Vagina (tissue), 2 donors: ENCODE measurements around the gene CEMIP. TPM values are rescaled to one million over a fixed set of nuclear protein-coding genes. Genes with fewer than 3 reads are reported as not detected.

Experiments used
- DNase-seq, 2 donors: peaks; one replicate each; pipeline ENCODE4 v3.0.0-alpha.2; 2017; ENCODE audit errors: extremely low spot score in 2 of 2
- H3K27ac ChIP-seq: fragments of 200-600 bp; sonication (generic); one replicate; pipeline ENCODE4 v1.5.1; 2019
- H3K27me3 ChIP-seq: fragments of 200-600 bp; sonication (generic); one replicate; pipeline ENCODE4 v1.5.1; 2019
- H3K36me3 ChIP-seq, 2 donors: fragments of 200-600 bp; sonication (generic); one replicate each; pipeline ENCODE4 v1.5.1; 2017 to 2019
- H3K4me1 ChIP-seq: fragments of 200-600 bp; sonication (generic); one replicate; pipeline ENCODE4 v1.5.1; 2019
- H3K4me3 ChIP-seq, 2 donors: fragments of 200-600 bp; sonication (generic); 1 replicate in 1 of 2; 2 replicates in 1 of 2; pipeline ENCODE4 v1.5.1; 2016 to 2019
- H3K9me3 ChIP-seq: fragments of 200-600 bp; sonication (generic); one replicate; pipeline ENCODE4 v1.5.1; 2019
- POLR2A ChIP-seq, 2 donors: fragments of 450-650 bp; IDR thresholded peaks; one replicate each; pipeline ENCODE4 v1.6.1; 2017; ENCODE audit warnings: antibody characterized with exemption in 2 of 2, mild to moderate bottlenecking in 2 of 2, moderate library complexity in 2 of 2
- POLR2AphosphoS5 ChIP-seq, 2 donors: sonication (generic); formaldehyde crosslinking; IDR thresholded peaks; one replicate each; pipeline ENCODE4 v1.9.0; 2017; ENCODE audit warnings: antibody characterized with exemption in 2 of 2, mild to moderate bottlenecking in 2 of 2, low read depth in 1 of 2; ENCODE audit not compliant: insufficient read depth in 1 of 2
- intact Hi-C: fragments of 100-400 bp; cut with DNase I; formaldehyde crosslinking; loops from one replicate; pipeline ENCODE4 v1.15.1; 2023
- total RNA-seq: library from RNA; depleted of rRNA; stranded (reverse); fragments of >200 nt; gene quantifications from one replicate; pipeline ENCODE4 v1.2.3, GENCODE V29; 2016
- TF ChIP-seq, protein P1 (sequence below), 3 experiments: fragments of 450-650 bp in 2 of 3; fragments of 200-600 bp in 1 of 3; sonication (generic) in 1 of 3; IDR thresholded peaks; one replicate each; pipeline ENCODE4 v1.5.1; 2017 to 2019; ENCODE audit warnings: antibody characterized with exemption in 3 of 3, mild to moderate bottlenecking in 2 of 3, moderate library complexity in 2 of 3

CEMIP gene
- total RNA-seq, 1 donor from 2014 or later = 0.74 TPM

DNA sequence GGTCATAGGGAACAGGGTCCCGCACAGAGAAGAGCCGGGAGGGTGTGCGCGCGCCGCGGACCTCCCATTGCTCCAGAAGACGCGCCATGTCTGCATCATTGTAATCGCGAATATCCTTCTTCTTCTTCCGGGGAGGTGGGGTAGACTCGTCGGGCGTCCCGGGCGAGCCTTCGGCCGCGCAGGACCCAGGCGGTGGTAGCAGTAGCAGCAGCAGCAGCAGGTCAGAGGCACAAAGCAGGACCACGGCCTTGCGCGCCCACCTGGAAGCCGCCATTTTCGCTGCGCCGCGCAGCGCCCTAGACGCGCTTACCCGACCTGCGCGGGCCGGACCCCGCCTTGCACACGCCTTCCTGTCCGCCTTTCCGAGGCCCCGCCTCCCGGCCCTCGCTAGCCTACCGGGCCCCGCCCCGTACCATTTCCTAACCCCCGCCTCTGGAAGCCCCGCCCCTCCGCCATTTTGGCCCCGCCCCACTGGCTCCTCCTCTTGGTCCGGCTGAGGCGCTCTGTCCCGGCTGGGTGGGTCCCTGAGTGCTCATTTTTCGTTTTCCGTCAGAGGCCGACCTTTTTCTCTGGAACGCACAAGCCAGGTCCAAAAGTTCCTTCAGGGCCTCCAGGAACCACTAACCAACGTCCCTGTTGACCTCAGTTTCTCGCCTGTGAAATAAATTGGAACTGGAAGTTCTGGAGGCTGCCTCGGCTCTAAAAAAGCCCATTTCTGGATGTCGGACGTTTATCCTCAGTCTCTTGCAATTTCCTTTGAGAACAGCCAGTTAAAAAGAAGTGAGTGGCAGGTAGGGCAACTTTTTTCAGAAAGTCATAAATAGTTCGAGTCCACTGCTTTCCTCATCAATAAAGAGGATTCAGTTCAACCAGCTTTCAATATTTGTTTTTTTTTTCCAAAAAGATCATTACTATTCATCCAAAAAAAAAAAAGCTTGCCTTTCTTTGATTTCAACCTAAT lies 210.6 kb downstream of the CEMIP start, which contains the start of gene MESD:
Gene MESD, minus strand, starts transcription at position 302 of the 961 bp plus-strand sequence. Its CDS starts 28 bp downstream, at position 274.
- TF ChIP-seq, protein P1, sequence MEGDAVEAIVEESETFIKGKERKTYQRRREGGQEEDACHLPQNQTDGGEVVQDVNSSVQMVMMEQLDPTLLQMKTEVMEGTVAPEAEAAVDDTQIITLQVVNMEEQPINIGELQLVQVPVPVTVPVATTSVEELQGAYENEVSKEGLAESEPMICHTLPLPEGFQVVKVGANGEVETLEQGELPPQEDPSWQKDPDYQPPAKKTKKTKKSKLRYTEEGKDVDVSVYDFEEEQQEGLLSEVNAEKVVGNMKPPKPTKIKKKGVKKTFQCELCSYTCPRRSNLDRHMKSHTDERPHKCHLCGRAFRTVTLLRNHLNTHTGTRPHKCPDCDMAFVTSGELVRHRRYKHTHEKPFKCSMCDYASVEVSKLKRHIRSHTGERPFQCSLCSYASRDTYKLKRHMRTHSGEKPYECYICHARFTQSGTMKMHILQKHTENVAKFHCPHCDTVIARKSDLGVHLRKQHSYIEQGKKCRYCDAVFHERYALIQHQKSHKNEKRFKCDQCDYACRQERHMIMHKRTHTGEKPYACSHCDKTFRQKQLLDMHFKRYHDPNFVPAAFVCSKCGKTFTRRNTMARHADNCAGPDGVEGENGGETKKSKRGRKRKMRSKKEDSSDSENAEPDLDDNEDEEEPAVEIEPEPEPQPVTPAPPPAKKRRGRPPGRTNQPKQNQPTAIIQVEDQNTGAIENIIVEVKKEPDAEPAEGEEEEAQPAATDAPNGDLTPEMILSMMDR (IDR thresholded peaks at IDR 0.05) = no peak
- TF ChIP-seq POLR2A (IDR thresholded peaks at IDR 0.05) (peak in 1 of 2 donors; percentile 76), POLR2AphosphoS5 (IDR thresholded peaks at IDR 0.05; ENCODE audit: insufficient read depth in 1 of 2, low read depth in 1 of 2) (peak; percentile 46 to 98)
- DNase-seq = peak in 1 of 2 donors; percentile 96
- H3K9me3 ChIP-seq = no peaks in the 10 kb centered on the region
- H3K27me3 ChIP-seq = no peaks in the 10 kb centered on the region
- peak within 1 kb of the TSS; percentile 92 for H3K27ac ChIP-seq
- peaks cover 59% of the 10 kb centered on the region for H3K4me1 ChIP-seq
- H3K4me3 ChIP-seq = peak within 1 kb of the TSS; percentile 81 to 92
- H3K36me3 ChIP-seq = no peaks in the 10 kb centered on the region
- intact Hi-C loops = no loop called here

DNA sequence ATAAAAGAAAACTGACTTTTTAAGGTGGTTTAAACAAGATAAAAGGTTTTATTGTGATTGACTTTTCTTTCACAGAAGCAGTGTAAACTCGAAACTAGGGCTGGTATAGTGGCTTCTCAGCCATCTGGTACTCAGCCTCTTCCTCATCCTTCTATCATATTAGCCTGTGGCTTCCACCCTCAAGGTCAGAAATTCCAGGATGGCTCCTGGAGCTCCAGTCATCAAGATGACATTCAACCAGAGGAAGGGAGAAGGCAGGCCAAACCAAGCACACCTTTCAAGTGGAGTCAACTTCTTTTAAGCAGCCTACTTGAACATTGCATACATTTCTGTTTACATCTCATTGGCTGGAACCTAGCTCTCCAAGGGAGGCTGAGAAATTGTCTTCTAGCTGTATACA lies 211.8 kb downstream of the CEMIP start:
- intact Hi-C loops = no loop called here
- no peaks in the 10 kb centered on the region for H3K27me3 ChIP-seq
- H3K36me3 ChIP-seq = no peaks in the 10 kb centered on the region
- H3K9me3 ChIP-seq = no peaks in the 10 kb centered on the region
- H3K4me3 ChIP-seq = no peak overlapping the region
- DNase-seq = no peak
- TF ChIP-seq POLR2A (IDR thresholded peaks at IDR 0.05) (no peak), POLR2AphosphoS5 (IDR thresholded peaks at IDR 0.05; ENCODE audit: insufficient read depth in 1 of 2, low read depth in 1 of 2) (no peak)
- TF ChIP-seq, protein P1 (IDR thresholded peaks at IDR 0.05) = no peak
- H3K27ac ChIP-seq = peak overlapping the region; percentile 92
- H3K4me1 ChIP-seq = peaks cover 57% of the 10 kb centered on the region

DNA sequence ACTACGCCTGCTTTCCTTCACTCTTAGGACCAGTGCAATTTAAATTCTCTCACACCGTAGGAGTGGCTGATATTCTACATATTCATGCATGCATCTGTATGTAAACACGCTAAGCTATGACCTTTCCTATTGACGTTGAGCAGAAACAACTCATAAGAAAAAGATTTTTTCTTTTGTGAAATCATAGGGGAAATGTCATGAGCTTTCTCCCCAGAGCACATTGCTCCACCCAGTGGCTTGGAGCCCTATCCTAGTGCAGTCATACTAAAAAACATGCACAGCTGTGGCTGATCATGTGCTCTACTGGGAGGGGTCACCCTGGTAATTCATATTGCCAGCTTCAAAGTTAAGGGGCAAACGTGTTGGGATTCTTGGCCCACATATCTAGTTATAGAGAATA lies 212.3 kb downstream of the CEMIP start:
- Histone ChIP-seq H3K36me3 (no peaks in the 10 kb centered on the region), H3K9me3 (no peaks in the 10 kb centered on the region), H3K27ac (peak overlapping the region; percentile 92), H3K27me3 (no peaks in the 10 kb centered on the region), H3K4me1 (peaks cover 52% of the 10 kb centered on the region), H3K4me3 (no peak overlapping the region)
- TF ChIP-seq POLR2AphosphoS5 (IDR thresholded peaks at IDR 0.05; ENCODE audit: insufficient read depth in 1 of 2, low read depth in 1 of 2) = peak in 1 of 2 donors; percentile 90
- TF ChIP-seq, protein P1 (IDR thresholded peaks at IDR 0.05) = no peak
- no peak for TF ChIP-seq POLR2A (IDR thresholded peaks at IDR 0.05)
- intact Hi-C loops = no loop called here
- no peak for DNase-seq

DNA sequence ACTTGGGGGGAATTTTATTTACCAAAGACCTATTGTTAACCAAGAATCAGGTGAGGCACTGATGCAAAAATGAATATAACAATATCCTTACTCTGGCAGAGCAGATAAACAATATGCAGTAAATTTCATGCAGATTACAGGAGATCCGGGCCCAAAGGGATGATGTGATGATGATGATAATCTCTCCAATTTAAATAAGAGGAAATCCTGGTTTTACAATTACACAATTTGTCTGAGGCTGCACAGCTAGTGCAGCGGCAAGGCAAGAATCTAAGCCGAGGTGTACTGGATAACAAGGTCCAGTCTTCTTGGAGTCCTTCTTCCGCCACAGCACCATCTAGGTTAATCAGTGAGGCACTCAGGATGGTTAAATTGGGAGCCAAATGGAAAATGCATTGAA lies 212.8 kb downstream of the CEMIP start:
- Histone ChIP-seq H3K4me1 (peaks cover 46% of the 10 kb centered on the region), H3K27ac (peak overlapping the region; percentile 92), H3K27me3 (no peaks in the 10 kb centered on the region), H3K36me3 (no peaks in the 10 kb centered on the region), H3K4me3 (no peak overlapping the region), H3K9me3 (no peaks in the 10 kb centered on the region)
- DNase-seq = no peak
- TF ChIP-seq, protein P1 (IDR thresholded peaks at IDR 0.05) = no peak
- TF ChIP-seq POLR2A (IDR thresholded peaks at IDR 0.05) (no peak), POLR2AphosphoS5 (IDR thresholded peaks at IDR 0.05; ENCODE audit: insufficient read depth in 1 of 2, low read depth in 1 of 2) (no peak)
- intact Hi-C loops = no loop called here

DNA sequence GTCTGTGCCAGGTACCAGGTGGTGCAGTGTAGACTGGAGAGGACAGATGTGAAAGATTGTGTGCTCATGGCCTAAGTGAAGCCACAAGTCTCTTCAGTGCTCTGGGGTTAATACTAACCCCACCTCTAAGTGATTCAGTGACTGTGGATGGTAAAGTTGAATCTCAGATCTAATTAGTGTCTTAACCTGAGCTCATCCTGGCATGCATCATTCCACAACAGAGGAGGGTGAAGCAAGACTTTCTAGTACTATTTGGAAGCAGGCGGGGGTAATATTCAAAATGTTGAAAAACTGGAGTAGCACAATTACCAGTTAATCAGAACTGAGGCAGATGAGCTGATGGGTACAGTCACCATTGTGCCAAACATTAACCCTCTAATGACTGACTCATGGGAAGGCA lies 213.3 kb downstream of the CEMIP start:
- H3K27ac ChIP-seq = peak overlapping the region; percentile 92
- intact Hi-C loops = no loop called here

More for the DNA sequence above, 213.3 kb downstream of the CEMIP start:
- Histone ChIP-seq H3K9me3 (no peaks in the 10 kb centered on the region), H3K4me3 (no peak overlapping the region), H3K27me3 (no peaks in the 10 kb centered on the region), H3K36me3 (no peaks in the 10 kb centered on the region), H3K4me1 (peaks cover 42% of the 10 kb centered on the region)
- no peak for DNase-seq
- no peak for TF ChIP-seq POLR2AphosphoS5 (IDR thresholded peaks at IDR 0.05; ENCODE audit: insufficient read depth in 1 of 2, low read depth in 1 of 2)
- TF ChIP-seq, protein P1 (IDR thresholded peaks at IDR 0.05) = no peak
- no peak for TF ChIP-seq POLR2A (IDR thresholded peaks at IDR 0.05)
